Panc1 (cell line): ENCODE data around the gene RPS27L. TPM values are rescaled to one million over a fixed set of nuclear protein-coding genes. Genes with fewer than 3 reads are reported as not detected.

Experiments
- ATAC-seq: fragments of 200-7000 bp; cut with Tn5 transposase; 2 replicates; pipeline ENCODE4 v1.9.1; 2020; ENCODE audit warnings: mild to moderate bottlenecking, moderate library complexity
- BruUV-seq: library from RNA; stranded (reverse); fragments of 400-500 nt; replicated peaks from 2 replicates; lab custom pipeline; 2021; lab: Mats Ljungman, UMichigan
- CTCF ChIA-PET: fragments of 300-600 bp; sonication (Branson Sonifier 250); formaldehyde crosslinking; loops from one replicate; lab custom pipeline; 2022; ENCODE audit warnings: antibody characterized with exemption; lab: Charles Lee
- POLR2A ChIA-PET: fragments of 300-600 bp; sonication (Branson Sonifier 250); formaldehyde crosslinking; loops from one replicate; lab custom pipeline; 2022; ENCODE audit warnings: antibody characterized with exemption; lab: Charles Lee
- DNase-seq: peaks from one replicate; pipeline ENCODE4 v3.0.0-alpha.2; 2010; ENCODE audit warnings: low read depth, low spot score
- H3K27ac ChIP-seq: 2 replicates; pipeline ENCODE4 v1.5.1; 2011; ENCODE audit warnings: mild to moderate bottlenecking, low read length, inconsistent platforms
- H3K27me3 ChIP-seq: fragments of 200-500 bp; sonication (Bioruptor generic); 2 replicates; pipeline ENCODE4 v1.6.0; 2014; ENCODE audit warnings: low read length, inconsistent platforms; ENCODE audit not compliant: control insufficient read depth, insufficient read depth
- H3K36me3 ChIP-seq: fragments of 200-500 bp; sonication (Bioruptor generic); 2 replicates; pipeline ENCODE4 v1.5.1; 2014; ENCODE audit warnings: inconsistent platforms, mild to moderate bottlenecking, low read length, moderate library complexity; ENCODE audit not compliant: control insufficient read depth, insufficient read depth
- H3K4me1 ChIP-seq: 2 replicates; pipeline ENCODE4 v1.5.1; 2011; ENCODE audit warnings: inconsistent platforms, mild to moderate bottlenecking, low read length, moderate library complexity; ENCODE audit not compliant: control insufficient read depth, insufficient read depth
- H3K4me3 ChIP-seq, 2 experiments: 2 replicates each; pipeline ENCODE4 v1.5.1; 2011 to 2012; ENCODE audit warnings: low read depth in 2 of 2, low read length in 2 of 2, mild to moderate bottlenecking in 2 of 2, inconsistent platforms in 1 of 2, moderate library complexity in 1 of 2
- H3K9me3 ChIP-seq: fragments of 200-500 bp; sonication (Bioruptor generic); 2 replicates; pipeline ENCODE4 v1.5.1; 2014; ENCODE audit warnings: low read depth, mild to moderate bottlenecking, inconsistent platforms, low read length, moderate library complexity; ENCODE audit not compliant: control insufficient read depth, insufficient read depth
- CTCF ChIP-seq: fragments of 450-650 bp; IDR thresholded peaks from 2 replicates; pipeline ENCODE4 v1.5.1; 2017; ENCODE audit warnings: mild to moderate bottlenecking
- POLR2AphosphoS5 ChIP-seq: IDR thresholded peaks from 2 replicates; pipeline ENCODE4 v1.6.1; 2012; ENCODE audit warnings: mild to moderate bottlenecking, low read depth, low read length, moderate library complexity
- SIN3A ChIP-seq: IDR thresholded peaks from 2 replicates; pipeline ENCODE4 v1.6.1; 2012; ENCODE audit warnings: low read depth, mild to moderate bottlenecking, low read length, moderate library complexity, borderline replicate concordance; ENCODE audit not compliant: insufficient read depth
- TCF7L2 ChIP-seq: IDR thresholded peaks from 2 replicates; pipeline ENCODE4 v1.6.1; 2011; ENCODE audit warnings: mild to moderate bottlenecking, low read depth, low read length, inconsistent platforms
- in situ Hi-C: cut with HindIII; loops from 2 replicates; pipeline ENCODE4 v1.10.0; 2016; ENCODE audit warnings: low sequenced_read_pairs, low pct_unique_long_range_greater_than_20kb
- intact Hi-C: fragments of 100-400 bp; cut with micrococcal nuclease; formaldehyde crosslinking; loops from one replicate; pipeline ENCODE4 v1.10.0; 2022; ENCODE audit not compliant: unreplicated experiment
- total RNA-seq: library from RNA; stranded (reverse); gene quantifications from one replicate; pipeline ENCODE4 v1.2.1, GENCODE V29; 2021; ENCODE audit not compliant: unreplicated experiment
- TF ChIP-seq, protein P1 (sequence below), 2 experiments: IDR thresholded peaks; 2 replicates each; pipeline ENCODE4 v1.6.1; 2011 to 2012; ENCODE audit warnings: low read depth in 2 of 2, control low read depth in 1 of 2, low read length in 1 of 2, mild to moderate bottlenecking in 1 of 2, moderate library complexity in 1 of 2; ENCODE audit not compliant: insufficient read depth in 1 of 2

The RPS27L gene
- total RNA-seq, 1 experiment from 2014 or later = 61.3 TPM

DNA sequence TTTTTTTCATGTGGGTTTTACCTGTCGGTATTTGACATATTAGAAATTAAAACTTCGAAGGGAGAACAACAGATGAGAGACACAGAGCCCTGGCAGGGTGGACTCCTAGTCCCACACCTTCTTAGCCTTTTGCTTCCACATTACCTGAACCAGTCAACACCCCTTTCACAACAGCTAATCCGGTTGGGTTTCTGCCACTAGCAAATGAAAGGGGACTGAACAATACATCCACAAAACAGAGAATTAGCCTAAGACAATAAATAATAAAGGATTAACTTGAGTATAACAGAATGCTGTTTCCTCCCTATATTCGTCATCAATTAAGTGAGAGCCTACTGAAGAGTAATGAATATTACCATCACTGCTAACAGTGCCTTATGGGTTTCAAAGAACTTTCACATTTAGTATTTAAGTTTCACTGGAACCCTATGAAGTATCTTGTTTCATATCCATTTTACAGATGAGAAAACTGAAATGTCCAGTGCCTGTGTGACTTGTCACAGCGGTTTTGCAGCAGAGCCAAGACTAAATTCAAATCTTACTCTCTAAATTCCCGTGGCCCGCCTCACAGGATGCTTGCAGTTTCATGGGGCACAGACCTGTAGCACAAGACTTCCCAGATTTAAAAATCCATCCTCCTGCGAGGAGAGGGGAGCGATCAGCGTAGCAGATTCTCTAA is 31.1 kb upstream of the RPS27L start:
- ATAC-seq = no peak
- intact Hi-C loops = loop anchor here (10.0 kb wide), 1 partner anchor 216 kb away; no protein-coding TSS in a partner anchor
- H3K9me3 ChIP-seq = no peaks in the 10 kb centered on the region
- ChIA-PET POLR2A (interaction anchor here (0.6 kb wide), 1 partner anchor 136 kb away, joined by 3 read pairs; no protein-coding TSS in a partner anchor), CTCF (interaction anchor here (0.5 kb wide), 1 partner anchor 11 kb away, joined by 3 read pairs; no protein-coding TSS in a partner anchor)
- H3K36me3 ChIP-seq = no peaks in the 10 kb centered on the region; the same call in 1 of the 2 replicates
- TF ChIP-seq CTCF (no peak), POLR2AphosphoS5 (no peak), TCF7L2 (no peak), SIN3A (no peak)
- TF ChIP-seq, protein P1, sequence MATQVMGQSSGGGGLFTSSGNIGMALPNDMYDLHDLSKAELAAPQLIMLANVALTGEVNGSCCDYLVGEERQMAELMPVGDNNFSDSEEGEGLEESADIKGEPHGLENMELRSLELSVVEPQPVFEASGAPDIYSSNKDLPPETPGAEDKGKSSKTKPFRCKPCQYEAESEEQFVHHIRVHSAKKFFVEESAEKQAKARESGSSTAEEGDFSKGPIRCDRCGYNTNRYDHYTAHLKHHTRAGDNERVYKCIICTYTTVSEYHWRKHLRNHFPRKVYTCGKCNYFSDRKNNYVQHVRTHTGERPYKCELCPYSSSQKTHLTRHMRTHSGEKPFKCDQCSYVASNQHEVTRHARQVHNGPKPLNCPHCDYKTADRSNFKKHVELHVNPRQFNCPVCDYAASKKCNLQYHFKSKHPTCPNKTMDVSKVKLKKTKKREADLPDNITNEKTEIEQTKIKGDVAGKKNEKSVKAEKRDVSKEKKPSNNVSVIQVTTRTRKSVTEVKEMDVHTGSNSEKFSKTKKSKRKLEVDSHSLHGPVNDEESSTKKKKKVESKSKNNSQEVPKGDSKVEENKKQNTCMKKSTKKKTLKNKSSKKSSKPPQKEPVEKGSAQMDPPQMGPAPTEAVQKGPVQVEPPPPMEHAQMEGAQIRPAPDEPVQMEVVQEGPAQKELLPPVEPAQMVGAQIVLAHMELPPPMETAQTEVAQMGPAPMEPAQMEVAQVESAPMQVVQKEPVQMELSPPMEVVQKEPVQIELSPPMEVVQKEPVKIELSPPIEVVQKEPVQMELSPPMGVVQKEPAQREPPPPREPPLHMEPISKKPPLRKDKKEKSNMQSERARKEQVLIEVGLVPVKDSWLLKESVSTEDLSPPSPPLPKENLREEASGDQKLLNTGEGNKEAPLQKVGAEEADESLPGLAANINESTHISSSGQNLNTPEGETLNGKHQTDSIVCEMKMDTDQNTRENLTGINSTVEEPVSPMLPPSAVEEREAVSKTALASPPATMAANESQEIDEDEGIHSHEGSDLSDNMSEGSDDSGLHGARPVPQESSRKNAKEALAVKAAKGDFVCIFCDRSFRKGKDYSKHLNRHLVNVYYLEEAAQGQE (IDR thresholded peaks at IDR 0.05; ENCODE audit: insufficient read depth in 1 of 2, low read depth in 2 of 2, low read length in 1 of 2) = no peak
- peaks cover 18% of the 10 kb centered on the region for H3K4me1 ChIP-seq
- BruUV-seq = no TSS peak
- DNase-seq = no peak
- in situ Hi-C loops = no loop called here
- H3K27ac ChIP-seq = peak overlapping the region; percentile 76
- H3K27me3 ChIP-seq = no peaks in the 10 kb centered on the region
- H3K4me3 ChIP-seq = peak overlapping the region; percentile 67 to 78

DNA sequence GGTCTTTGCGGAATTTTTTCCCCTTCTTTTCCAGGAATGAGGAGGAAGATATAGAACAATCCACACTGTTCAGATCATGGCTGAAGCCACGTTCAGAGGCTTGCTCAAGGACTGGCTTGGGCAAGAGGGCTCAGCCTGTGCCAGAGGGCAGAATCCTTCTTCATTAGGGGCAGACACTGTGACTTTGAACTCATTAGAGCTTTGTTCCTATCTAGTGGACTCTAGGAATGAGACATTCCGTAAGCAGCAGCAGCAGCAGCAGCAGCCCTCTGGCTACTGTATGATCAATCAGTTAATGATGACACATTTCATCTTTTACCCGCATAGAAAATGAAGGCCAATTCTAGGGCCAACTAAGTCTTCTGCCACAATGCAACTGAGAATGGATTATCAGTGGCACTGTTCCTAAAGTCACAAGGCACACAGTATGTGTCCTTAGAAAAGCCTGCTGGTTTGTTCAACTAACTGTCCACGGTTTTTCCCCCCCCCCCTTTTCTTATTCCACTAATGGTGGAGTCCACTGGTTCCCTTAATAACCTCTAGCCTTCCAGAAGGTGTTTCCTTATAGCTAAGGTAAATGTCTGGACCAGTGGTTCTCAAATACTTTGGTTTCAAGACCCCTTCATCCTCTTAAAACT is 30.4 kb upstream of the RPS27L start:
- ATAC-seq = no peak
- in situ Hi-C loops = no loop called here
- POLR2A ChIA-PET = interaction anchor here (0.6 kb wide), 1 partner anchor 24 kb away, joined by 3 read pairs; no protein-coding TSS in a partner anchor

More for the DNA sequence above, 30.4 kb upstream of the RPS27L start:
- CTCF ChIA-PET = interaction anchor here (0.5 kb wide), 1 partner anchor 11 kb away, joined by 3 read pairs; no protein-coding TSS in a partner anchor
- Histone ChIP-seq H3K36me3 (no peaks in the 10 kb centered on the region; the same call in 1 of the 2 replicates), H3K27me3 (no peaks in the 10 kb centered on the region), H3K4me1 (peaks cover 18% of the 10 kb centered on the region), H3K9me3 (no peaks in the 10 kb centered on the region), H3K27ac (no peak overlapping the region), H3K4me3 (no peak overlapping the region)
- intact Hi-C loops = loop anchor here (10.0 kb wide), 1 partner anchor 217 kb away; no protein-coding TSS in a partner anchor
- BruUV-seq = no TSS peak
- no peak for TF ChIP-seq TCF7L2
- no peak for TF ChIP-seq SIN3A
- no peak for TF ChIP-seq CTCF
- TF ChIP-seq, protein P1 (IDR thresholded peaks at IDR 0.05; ENCODE audit: insufficient read depth in 1 of 2, low read depth in 2 of 2, low read length in 1 of 2) = no peak
- TF ChIP-seq POLR2AphosphoS5 = no peak
- no peak for DNase-seq
